HEK293 (cell line): Measurements from ENCODE around the gene MARVELD3.
A peak's percentile ranks its signal among the peaks of the same experiment; 100 is the strongest.

Experiments
- CTCF ChIA-PET: fragments of 350-600 bp; formaldehyde crosslinking; extraction: SDS; loops from one replicate; lab custom pipeline; 2021; ENCODE audit warnings: antibody characterized with exemption; lab: Yijun Ruan, JAX
- POLR2A ChIA-PET: fragments of 300-600 bp; formaldehyde crosslinking; extraction: SDS; loops from one replicate; lab custom pipeline; 2020; ENCODE audit warnings: antibody characterized with exemption, inconsistent platforms; lab: Yijun Ruan, JAX
- H3K27ac ChIP-seq: fragments of 200-500 bp; sonication (Bioruptor generic); 2 replicates; pipeline ENCODE4 v1.5.1; 2014; ENCODE audit warnings: low read depth, low read length, control low read depth, inconsistent platforms; ENCODE audit errors: extremely low read depth
- H3K36me3 ChIP-seq, 2 experiments: fragments of 200-500 bp in 1 of 2; sonication (Bioruptor generic) in 1 of 2; 1 replicate in 1 of 2; 2 replicates in 1 of 2; pipeline ENCODE4 v1.5.1; 2014 to 2017; ENCODE audit warnings: inconsistent platforms in 2 of 2, low read length in 2 of 2; ENCODE audit not compliant: control insufficient read depth in 2 of 2, insufficient read depth in 1 of 2
- H3K4me1 ChIP-seq: fragments of 200-500 bp; sonication (Bioruptor generic); 2 replicates; pipeline ENCODE4 v1.5.1; 2014; ENCODE audit warnings: mild to moderate bottlenecking, low read length, inconsistent platforms; ENCODE audit not compliant: control insufficient read depth, insufficient read depth
- H3K4me3 ChIP-seq: 2 replicates; pipeline ENCODE4 v1.5.1; 2011; ENCODE audit warnings: low read depth, mild to moderate bottlenecking, control low read depth, low read length, moderate library complexity
- H3K9me3 ChIP-seq: fragments of 200-500 bp; sonication (Bioruptor generic); 2 replicates; pipeline ENCODE4 v1.5.1; 2014; ENCODE audit warnings: low read depth, low read length, inconsistent platforms; ENCODE audit not compliant: control insufficient read depth, insufficient read depth
- GLIS1 ChIP-seq: fragments of 450-650 bp; formaldehyde crosslinking; IDR thresholded peaks from 2 replicates; pipeline ENCODE4 v1.5.1; 2016; ENCODE audit warnings: missing biosample characterization, missing genetic modification characterization
- MZF1 ChIP-seq: fragments of 450-650 bp; formaldehyde crosslinking; IDR thresholded peaks from 2 replicates; pipeline ENCODE4 v1.5.1; 2017; ENCODE audit warnings: missing biosample characterization, missing genetic modification characterization, borderline replicate concordance
- PATZ1 ChIP-seq: fragments of 450-650 bp; formaldehyde crosslinking; IDR thresholded peaks from 2 replicates; pipeline ENCODE4 v1.5.1; 2016; ENCODE audit warnings: missing biosample characterization, missing genetic modification characterization
- RBAK ChIP-seq: fragments of 450-650 bp; formaldehyde crosslinking; IDR thresholded peaks from 2 replicates; pipeline ENCODE4 v1.5.1; 2016; ENCODE audit warnings: missing biosample characterization, missing genetic modification characterization
- YY2 ChIP-seq: fragments of 450-650 bp; formaldehyde crosslinking; IDR thresholded peaks from 2 replicates; pipeline ENCODE4 v1.5.1; 2016; ENCODE audit warnings: missing biosample characterization, missing genetic modification characterization
- ZBTB17 ChIP-seq: fragments of 450-650 bp; formaldehyde crosslinking; IDR thresholded peaks from 2 replicates; pipeline ENCODE4 v1.5.1; 2016; ENCODE audit warnings: missing biosample characterization, missing genetic modification characterization
- ZBTB20 ChIP-seq: fragments of 450-650 bp; formaldehyde crosslinking; IDR thresholded peaks from 2 replicates; pipeline ENCODE4 v1.5.1; 2016; ENCODE audit warnings: missing biosample characterization, missing genetic modification characterization
- ZBTB49 ChIP-seq: fragments of 450-650 bp; formaldehyde crosslinking; IDR thresholded peaks from 2 replicates; pipeline ENCODE4 v1.5.1; 2016; ENCODE audit warnings: missing biosample characterization, missing genetic modification characterization, low read depth
- ZBTB6 ChIP-seq: fragments of 450-650 bp; formaldehyde crosslinking; IDR thresholded peaks from 2 replicates; pipeline ENCODE4 v1.5.1; 2017; ENCODE audit warnings: missing biosample characterization, missing genetic modification characterization
- ZIC2 ChIP-seq: fragments of 450-650 bp; formaldehyde crosslinking; IDR thresholded peaks from 2 replicates; pipeline ENCODE4 v1.5.1; 2016; ENCODE audit warnings: missing biosample characterization, missing genetic modification characterization
- ZNF140 ChIP-seq: fragments of 450-650 bp; formaldehyde crosslinking; IDR thresholded peaks from 2 replicates; pipeline ENCODE4 v1.5.1; 2016; ENCODE audit warnings: missing biosample characterization, missing genetic modification characterization
- ZNF335 ChIP-seq: fragments of 450-650 bp; formaldehyde crosslinking; conservative IDR thresholded peaks from 2 replicates; pipeline ENCODE4 v1.5.1; 2016; ENCODE audit warnings: missing biosample characterization, missing genetic modification characterization
- ZNF350 ChIP-seq: fragments of 450-650 bp; formaldehyde crosslinking; IDR thresholded peaks from 2 replicates; pipeline ENCODE4 v1.5.0; 2017; ENCODE audit warnings: missing biosample characterization, mild to moderate bottlenecking, missing genetic modification characterization
- ZNF423 ChIP-seq: fragments of 450-650 bp; formaldehyde crosslinking; IDR thresholded peaks from 2 replicates; pipeline ENCODE4 v1.5.1; 2016; ENCODE audit warnings: missing biosample characterization, missing genetic modification characterization
- ZNF513 ChIP-seq: fragments of 450-650 bp; IDR thresholded peaks from 2 replicates; pipeline ENCODE4 v1.5.1; 2018; ENCODE audit warnings: missing biosample characterization, missing genetic modification characterization
- ZNF518A ChIP-seq: fragments of 450-650 bp; formaldehyde crosslinking; conservative IDR thresholded peaks from 2 replicates; pipeline ENCODE4 v1.5.1; 2016; ENCODE audit warnings: low read depth, missing biosample characterization, missing genetic modification characterization
- ZNF560 ChIP-seq: fragments of 450-650 bp; formaldehyde crosslinking; IDR thresholded peaks from 2 replicates; pipeline ENCODE4 v1.5.1; 2017; ENCODE audit warnings: missing biosample characterization, missing genetic modification characterization, borderline replicate concordance
- ZNF561 ChIP-seq: fragments of 450-650 bp; IDR thresholded peaks from 2 replicates; pipeline ENCODE4 v1.5.1; 2018; ENCODE audit warnings: missing biosample characterization, missing genetic modification characterization, borderline replicate concordance
- ZNF571 ChIP-seq: fragments of 450-650 bp; formaldehyde crosslinking; IDR thresholded peaks from 2 replicates; pipeline ENCODE4 v1.5.0; 2017; ENCODE audit warnings: missing biosample characterization, missing genetic modification characterization
- ZNF692 ChIP-seq: fragments of 450-650 bp; formaldehyde crosslinking; IDR thresholded peaks from 2 replicates; pipeline ENCODE4 v1.5.1; 2016; ENCODE audit warnings: missing biosample characterization, missing genetic modification characterization
- ZNF747 ChIP-seq: fragments of 450-650 bp; formaldehyde crosslinking; IDR thresholded peaks from 2 replicates; pipeline ENCODE4 v1.5.1; 2016; ENCODE audit warnings: missing biosample characterization, missing genetic modification characterization
- ZNF837 ChIP-seq: fragments of 450-650 bp; formaldehyde crosslinking; IDR thresholded peaks from 2 replicates; pipeline ENCODE4 v1.5.1; 2016; ENCODE audit warnings: missing biosample characterization, missing genetic modification characterization

The MARVELD3 gene

GRCh38 chr16:71610936-71611871 lies 14.8 kb upstream of the MARVELD3 start:
- Histone ChIP-seq H3K27ac (no peak overlapping the region), H3K4me1 (no peaks in the 10 kb centered on the region), H3K9me3 (no peaks in the 10 kb centered on the region), H3K36me3 (no peaks in the 10 kb centered on the region), H3K4me3 (no peak overlapping the region)
- POLR2A ChIA-PET: interaction anchor here (1.5 kb wide), 1 partner anchor 17 kb away, joined by 4 read pairs; no protein-coding TSS in a partner anchor
- CTCF ChIA-PET: interaction anchor here (0.6 to 4.4 kb wide), 54 partner anchors 9 to 808 kb away, joined by 3 to 48 read pairs (median 6); partner anchors contain the start of genes CHST4 and TAT
- TF ChIP-seq ZNF513 (tag by site-specific recombination) (peak; percentile 30; the same call in 1 of the 2 replicates), ZBTB6 (tag by site-specific recombination) (peak; percentile 47; the same call in 1 of the 2 replicates), ZNF423 (tag by site-specific recombination) (no peak), ZNF350 (no peak), ZNF747 (tag by site-specific recombination) (no peak), ZNF692 (tag by site-specific recombination) (0 out of 2 replicates have a peak, but pooled peaks have one; percentile 21), ZNF560 (no peak), YY2 (tag by site-specific recombination) (no peak), PATZ1 (0 out of 2 replicates have a peak, but pooled peaks have one; percentile 20), ZNF518A (tag by site-specific recombination) (no peak), ZNF140 (tag by site-specific recombination) (no peak), ZIC2 (tag by site-specific recombination) (peak; percentile 56; the same call in 1 of the 2 replicates), GLIS1 (tag by site-specific recombination) (peak; percentile 61; the same call in 1 of the 2 replicates), MZF1 (tag by site-specific recombination) (no peak; the same call in 1 of the 2 replicates), ZBTB49 (tag by site-specific recombination) (no peak), ZNF837 (tag by site-specific recombination) (no peak), ZBTB17 (tag by site-specific recombination) (no peak), ZNF335 (peak; percentile 83), ZNF561 (tag by site-specific recombination) (peak; percentile 11; the same call in 1 of the 2 replicates), ZBTB20 (tag by site-specific recombination) (peak; percentile 98), ZNF571 (tag by site-specific recombination) (no peak), RBAK (no peak)
